Middle frontal gyrus (tissue), 1 donor: Measurements from ENCODE around the gene C16orf90.
"Not testable (repeated sequence)": the region's sequence is repeated elsewhere in the genome, so short reads cannot be mapped to it uniquely, and the experiment has no call there.

ENCODE experiments used
- DNase-seq: peaks from one replicate; pipeline ENCODE4 v3.0.0-alpha.2; 2015; ENCODE audit warnings: low spot score; ENCODE audit errors: extremely low spot score

The C16orf90 gene

DNA sequence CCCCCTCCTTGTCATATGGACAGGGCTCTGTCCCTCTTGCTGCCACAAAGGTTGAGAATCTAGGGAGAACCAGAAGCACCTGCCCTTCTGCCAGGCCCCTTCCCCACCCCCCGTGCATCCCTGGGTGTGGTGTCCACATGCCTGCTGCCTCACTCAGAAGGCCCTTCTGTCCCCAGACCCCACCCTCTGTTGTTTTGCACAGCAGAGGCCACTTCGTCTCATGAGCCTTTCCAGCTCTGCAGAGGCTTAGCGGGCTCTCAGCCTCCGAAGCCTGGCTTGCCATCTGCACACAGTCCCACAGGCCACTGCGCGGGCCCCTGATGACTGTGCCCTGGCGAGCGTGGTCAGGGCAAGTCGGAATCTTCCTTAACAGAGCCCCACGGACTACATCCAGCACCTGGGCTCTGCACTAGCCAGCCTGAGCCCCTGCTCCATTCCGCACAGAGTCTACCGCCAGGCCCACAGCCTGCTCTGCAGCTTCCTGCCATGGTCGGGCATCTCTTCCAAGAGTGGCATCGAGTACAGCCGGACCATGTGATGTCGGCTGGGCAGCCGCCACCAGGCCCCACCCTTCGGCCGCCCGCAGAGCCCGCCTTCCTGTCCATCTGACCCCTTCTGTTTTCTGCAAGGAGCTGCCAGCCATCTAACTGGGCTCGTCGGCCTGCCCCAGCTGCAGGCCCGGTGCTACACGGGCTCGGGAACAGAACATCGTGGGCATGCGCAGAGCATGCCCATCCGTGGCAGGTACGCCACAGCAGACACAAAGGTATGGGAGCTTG, 10.8 kb downstream of the C16orf90 start:
- DNase-seq = no peak

DNA sequence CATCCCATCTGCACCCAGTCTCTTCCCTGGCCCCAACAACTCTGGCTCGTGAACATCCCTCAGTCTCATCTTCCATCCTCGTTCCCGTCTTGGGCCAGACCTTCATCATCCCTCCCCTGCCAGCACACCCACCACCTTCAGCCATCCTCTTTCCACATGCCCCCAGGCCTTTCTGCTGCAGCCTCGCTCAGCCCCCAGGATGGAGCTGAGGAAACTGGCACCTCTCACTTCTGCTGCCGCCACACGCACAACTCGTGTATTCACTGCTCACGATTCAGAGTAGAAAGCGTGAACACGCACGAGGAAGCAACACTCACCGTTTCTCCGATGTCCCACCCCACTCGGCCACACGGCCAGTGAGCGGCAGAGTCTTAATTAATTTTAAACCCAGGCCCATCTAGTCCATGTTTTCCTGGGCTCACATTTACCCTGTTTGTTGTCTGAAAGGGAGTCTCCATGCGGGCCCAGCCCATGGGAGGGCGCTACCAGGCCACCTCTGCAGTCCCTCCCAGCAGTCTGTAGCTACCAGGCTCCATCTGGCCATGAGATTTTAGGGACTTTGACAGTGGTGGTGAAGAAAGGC, 12.5 kb downstream of the C16orf90 start:
- no peak for DNase-seq

DNA sequence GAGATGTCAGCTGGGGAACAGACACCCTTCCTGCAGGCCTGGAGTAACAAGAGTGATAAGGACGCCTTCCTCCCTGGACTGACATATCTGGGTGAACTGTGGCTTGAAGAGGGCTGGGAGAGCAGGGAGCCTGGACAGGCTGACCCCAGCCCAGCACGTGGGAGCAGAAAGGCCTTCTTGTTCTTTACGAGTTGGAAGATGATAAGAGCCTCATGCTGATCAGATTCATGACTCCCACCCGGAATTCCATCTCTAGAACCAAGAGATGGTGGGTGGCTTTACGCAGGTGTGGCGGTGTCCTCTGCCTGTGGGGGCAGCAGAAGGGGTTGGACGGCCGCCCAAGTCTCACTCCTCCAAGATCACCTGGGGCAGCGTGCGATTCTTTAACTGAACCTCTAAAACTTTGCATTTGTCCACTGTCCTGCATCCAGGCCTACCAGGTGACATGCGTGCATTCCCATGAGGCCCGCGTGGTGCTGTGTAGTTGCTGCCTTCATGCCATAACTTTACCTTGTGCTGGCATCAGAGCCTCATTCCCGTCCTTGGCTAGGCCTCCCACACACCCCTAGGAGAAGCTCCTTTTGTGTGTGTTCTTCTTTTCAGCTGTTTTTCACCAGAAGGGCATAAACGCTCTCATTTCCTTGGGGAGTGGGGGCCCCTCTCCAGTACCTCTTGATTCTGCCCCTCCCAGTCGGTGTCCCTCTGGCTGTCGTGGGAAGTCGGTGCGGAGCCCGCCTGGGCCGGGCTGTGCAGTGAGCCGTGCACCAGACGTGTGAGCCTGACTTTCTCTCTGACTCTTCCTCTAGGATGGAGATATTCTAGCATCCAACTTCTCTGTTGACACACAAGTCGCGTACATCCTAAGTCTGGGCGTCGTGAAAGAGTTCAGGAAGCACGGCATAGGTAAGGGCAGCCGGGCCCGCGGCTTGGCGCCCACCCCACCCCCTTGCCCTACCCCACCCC, 13.3 kb downstream of the C16orf90 start:
- no peak for DNase-seq

DNA sequence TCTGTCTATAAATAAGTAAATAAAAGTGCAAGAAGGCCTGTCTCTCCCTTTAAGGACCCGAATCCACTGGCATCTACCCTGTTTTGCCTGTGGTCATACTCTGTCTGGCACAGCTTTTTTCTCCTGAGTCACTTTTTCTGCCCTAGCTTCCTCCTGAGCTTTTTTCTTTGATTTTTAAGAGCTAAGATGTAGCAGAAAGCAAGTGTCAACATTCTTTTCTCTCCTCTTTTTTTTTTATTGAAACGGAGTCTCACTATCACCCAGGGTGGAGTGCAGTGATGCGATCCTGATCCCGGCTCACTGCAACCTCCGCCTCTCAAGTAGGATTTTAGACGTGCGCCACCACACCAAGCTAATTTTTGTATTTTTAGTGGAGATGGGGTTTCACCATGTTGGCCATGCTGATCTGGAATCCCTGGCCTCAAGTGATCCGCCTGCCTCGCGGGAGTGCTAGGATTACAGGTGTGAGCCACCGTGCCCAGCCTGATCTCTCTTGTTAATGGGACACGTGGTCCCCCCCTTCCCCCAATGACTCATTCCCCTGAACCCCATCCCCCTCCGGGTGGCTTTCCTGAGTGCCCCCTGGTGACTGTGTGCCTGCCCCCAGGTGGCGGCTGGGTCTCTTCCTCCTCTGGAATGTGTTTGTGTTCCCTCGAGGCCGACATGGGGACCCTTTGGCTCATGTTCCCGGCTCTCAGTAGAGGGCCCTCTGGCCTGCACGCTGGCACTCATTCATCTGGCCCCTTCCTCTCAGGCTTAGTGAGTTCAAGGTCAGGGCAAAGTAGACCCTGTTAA, 14.2 kb downstream of the C16orf90 start:
- DNase-seq = no peak

DNA sequence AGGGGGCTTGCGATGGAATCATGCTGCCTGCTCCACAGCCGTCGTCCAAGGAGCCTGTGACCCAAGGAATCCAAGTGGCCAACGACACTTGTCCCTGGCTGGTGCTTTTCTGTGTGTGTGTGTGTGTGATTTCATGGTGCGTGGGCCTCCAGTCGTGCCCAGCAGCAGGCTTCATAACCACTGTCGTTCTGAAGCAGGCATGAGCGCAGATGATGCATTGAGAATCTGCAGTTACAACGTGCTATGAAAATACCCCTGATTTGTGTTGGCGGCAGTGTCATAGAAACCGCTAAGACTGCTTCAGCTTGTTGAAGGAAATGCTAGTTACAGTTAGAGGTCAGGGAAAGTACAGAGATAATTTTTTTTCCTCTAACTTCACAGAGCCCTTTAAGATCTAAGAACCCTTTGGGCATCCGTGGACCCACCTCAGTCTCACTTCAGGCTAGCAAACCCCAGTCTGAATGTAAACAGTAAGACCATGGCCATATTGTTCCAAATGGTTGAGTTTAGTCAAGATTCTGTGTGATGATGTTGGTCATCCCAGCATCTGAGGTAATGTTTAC, 15.6 kb downstream of the C16orf90 start:
- no peak for DNase-seq

DNA sequence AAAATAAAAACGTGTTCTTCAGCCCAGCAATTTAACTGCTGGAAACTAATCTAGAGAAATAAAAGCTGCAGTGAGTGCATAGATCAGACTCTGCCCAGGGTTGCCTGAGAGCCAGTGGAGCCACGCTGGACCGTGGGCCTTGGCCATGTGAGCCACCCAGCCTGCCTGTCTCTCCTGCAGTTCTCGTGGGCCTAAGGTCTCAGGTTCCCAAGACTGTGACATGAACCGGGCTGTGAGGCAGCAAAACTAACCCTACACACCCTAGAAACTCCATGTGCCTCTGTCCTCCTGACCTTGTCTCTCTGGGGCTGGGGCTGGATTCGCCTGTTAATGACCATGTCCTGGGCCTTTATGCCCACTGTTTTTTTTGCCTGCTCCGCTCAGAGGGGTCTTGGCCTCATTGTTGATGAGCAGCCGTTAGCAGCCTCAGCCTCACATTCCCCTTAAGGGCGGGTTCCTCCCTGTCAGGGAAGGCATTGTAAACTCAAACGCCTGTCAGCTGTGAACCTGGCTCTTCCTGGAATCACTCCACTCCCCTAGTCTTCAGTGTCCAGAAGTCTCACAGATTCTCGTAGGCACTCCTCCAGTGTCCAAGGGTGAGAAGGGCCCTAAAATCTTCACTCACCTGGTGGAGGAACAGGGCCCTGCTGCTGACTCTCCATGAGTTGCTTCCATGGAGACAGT, 16.9 kb downstream of the C16orf90 start:
- no peak for DNase-seq

DNA sequence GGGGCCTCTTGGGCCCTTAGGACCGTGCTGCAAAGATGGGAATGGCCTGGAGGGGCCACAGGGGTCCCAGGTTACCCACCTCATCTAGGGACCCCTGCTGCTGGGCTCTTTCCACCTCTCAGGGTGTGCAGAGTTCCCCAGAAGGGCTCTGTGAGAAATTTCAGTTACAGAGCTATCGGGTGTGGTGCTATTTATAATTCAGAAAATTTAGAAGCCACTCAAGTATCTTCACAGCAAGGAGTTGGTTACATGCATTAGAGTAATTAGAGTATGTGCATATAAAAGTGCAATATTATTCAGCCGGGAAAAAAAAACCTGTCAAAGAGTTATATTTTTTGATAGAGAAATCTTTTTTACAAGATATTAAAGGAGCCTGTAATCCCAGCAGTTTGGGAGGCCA, 18.9 kb downstream of the C16orf90 start:
- no peak for DNase-seq

DNA sequence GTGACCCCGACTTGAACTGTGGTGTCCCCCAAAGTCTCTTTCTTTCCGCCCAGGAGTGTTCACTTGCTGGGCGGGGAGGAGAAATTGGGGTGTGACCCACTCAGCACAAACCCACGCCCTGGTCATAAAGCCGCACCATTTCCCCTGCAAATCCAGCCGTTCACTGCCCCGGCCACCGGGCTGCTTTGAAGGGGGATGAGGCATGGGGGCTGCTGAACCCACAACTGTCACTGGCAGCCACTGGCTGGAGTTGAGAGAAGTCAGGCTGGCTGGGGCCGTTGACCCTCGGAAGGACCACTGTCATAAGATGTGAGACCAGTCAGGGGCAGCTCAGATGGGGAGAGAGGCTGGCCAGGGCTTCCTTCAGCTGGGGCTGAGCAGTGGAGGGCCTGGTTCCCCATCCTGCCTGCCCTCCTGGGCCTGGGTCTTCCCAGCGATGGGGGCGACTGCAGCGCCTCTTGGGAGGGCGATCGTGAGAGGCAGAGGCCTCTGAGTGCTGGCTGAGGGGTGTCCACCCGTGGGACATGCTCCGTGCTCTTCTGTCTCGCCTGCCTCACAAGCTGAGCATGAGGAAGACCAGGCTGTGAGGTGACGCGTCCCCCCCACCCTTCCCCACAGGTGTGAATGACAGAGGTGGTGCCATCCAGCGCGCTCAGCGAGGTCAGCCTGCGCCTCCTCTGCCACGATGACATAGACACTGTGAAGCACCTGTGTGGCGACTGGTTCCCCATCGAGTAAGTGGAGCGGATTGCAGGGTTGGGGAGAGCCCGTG, 19.5 kb downstream of the C16orf90 start:
- DNase-seq = no peak

DNA sequence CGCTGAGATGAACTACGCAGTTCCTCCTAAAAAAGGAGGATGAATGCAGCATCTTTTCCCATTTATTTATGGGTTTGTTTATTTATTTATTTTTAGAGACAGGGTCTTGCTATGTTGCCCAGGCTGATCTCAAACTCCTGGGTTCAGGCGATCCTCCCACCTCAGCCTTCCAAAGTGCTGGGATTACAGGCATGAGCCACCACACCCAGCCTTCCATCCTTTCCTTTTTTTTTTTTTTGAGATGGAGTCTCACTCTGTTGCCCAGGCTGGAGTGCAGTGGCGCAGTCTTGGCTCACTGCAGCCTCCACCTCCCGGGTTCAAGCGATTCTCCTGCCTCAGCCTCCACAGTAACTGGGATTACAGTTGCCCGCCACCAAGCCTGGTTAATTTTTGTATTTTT, 20.4 kb downstream of the C16orf90 start:
- not testable (repeated sequence) for DNase-seq

DNA sequence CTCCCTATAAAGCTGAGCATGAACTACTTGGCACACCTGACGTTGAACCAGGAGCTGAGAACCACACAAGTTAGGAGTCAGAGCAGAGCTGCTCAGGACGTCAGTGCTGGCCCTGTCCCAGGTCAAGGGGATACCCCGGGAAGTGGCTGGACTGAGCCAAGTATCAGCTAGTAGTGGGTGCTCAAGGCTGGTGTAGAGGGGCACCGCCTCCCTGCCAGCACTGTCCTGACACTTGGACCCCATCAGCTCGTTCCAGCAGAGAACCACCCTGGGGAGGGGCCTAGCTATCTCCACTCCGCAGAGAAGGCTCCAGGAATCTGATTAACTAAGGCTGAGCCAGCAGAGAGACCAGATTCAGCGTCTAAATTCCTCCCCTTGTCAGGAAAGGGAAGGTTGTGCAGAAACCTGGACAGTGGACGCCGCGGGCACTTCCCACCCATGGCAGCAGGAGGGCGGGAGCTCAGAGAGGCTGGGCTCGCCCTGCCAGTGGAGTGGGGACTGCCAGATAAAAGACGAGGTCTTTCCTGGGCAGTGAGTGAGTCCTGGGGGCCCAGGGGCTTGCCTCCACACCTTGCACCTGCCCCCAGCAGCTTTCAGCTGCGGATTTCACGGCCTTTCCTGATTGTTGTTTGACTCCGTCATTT, 21.0 kb downstream of the C16orf90 start:
- no peak for DNase-seq

DNA sequence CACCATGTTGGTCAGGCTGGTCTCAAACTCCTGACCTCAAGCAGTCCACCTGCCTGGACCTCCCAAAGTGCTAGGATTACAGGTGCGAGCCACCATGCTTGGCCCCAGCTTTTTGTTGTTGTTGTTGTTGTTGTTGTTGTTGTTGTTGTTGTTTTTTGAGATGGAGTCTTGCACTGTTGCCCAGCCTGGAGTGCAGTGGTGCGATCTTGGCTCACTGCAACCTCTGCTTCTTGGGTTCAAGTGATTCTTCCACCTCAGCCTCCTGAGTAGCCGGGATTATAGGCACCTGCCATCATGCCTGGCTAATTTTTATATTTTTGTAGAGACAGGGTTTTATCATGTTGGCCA, 21.7 kb downstream of the C16orf90 start:
- not testable (repeated sequence) for DNase-seq

DNA sequence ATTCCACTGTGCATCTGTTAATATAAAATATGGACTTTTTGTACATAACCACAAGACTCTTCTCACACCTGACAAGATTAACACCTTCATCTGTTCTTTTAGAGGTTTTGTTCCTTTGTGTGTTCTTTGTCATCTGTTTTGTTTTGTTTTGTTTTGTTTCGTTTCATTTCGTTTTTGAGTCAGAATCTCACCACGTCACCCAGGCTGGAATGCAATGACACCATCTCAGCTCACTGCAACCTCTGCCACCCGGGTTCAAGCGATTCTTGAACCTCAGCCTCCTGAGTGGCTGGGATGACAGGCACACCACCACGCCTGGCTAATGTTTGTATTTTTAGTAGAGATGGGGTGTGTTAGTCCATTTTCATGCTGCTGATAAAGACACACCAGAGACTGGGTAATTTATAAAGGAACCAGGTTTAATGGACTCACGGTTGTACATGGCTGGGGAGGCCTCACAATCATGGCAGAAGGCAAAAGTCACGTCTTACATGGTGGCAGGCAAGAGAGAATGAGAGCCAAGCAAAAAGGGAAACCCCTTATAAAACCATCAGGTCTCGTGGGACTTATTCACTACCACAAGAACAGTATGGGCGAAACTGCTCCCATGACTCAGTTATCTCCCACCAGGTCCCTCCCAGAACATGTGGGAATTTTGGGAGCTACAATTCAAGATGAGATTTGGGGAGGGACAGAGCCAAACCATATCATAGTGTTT, 22.3 kb downstream of the C16orf90 start:
- no peak for DNase-seq

DNA sequence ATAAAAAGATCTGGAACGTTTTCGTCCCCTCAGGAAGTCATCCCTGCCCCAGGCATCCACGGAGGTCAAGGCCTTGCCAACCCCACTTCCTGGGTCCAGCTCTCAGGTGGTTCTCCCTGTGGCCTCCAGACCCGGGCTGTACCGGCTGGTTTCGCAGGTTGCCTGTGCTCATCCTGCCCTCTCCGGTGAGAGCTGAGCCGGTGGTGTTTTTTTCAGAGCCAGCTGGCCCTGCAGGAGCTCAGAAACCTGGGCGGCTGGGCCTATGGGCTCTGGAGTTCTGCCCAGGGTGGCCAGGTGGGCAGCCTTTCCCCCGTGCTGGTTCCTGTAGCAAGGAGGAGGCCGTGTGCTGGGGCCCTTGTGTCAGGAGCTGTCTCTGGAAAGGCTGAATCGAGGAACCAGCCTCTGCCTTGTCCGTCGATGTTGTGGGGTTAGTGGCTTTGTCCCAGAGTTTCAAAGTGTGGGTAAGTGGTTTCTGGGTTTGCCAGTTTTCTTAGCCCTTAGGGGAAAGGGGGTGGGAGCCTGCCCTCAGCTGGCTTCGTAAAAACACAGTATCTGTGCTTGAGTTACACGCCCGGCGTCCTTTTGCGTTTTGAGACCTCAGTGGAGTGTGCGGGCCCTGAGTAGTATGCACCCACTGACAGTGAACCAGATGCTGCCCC, 23.6 kb downstream of the C16orf90 start:
- no peak for DNase-seq

DNA sequence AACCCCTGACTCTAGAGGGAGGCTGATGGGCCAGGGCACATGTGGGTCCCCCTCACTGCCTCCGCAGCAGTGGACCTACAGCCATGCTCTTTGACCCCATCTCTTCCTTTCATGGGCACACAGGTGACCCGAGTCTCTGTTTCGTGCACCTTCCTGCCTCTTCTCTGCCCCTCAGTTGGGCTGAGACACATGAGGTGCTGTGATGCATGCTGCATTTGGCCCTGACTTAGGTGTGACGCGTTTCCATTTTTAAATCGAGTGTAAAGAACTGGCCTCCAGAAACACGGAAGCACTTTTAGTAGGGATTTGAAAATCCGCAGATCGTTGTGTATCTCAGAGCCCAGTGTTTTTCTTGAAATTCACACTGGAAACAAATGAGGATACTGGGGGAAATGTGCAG, 24.6 kb downstream of the C16orf90 start:
- no peak for DNase-seq

DNA sequence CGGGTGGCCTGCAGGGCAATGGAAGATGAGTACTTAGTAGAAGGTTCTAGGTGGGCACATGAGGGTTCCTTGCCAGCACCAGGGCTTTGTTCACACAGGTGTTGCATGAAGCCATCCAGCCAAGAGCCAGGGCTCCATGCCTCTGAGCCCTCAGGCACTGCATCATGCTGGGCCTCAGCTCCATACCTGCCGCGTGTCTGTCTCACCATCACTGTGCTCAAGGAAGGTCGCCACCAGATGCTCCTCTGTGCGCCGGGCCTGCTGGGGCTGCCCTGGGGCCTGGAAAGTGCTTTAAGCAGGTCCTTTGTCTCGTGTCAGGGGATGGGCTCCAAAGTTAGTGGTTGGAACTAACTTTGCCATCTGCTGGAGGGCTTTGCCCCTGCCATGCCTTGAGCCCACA, 25.6 kb downstream of the C16orf90 start:
- no peak for DNase-seq

DNA sequence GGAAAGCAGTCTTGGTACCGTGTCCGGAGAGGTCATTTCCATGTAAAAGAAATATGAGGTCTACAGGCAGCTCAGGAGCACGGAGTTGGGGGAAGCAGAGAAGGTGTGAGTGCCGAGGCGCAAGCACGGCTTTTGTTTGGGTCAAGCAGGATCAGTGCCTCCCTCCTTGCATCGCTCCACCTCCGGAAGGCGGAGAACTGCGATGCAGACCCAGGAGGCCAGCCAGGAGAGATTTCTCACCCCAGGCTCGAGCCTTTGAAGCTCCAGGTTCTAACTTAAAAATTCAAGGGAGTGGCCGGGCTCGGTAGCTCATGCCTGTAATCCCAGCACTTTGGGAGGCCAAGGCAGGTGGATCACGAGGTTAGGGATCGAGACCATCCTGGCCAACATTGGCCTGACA, 26.8 kb downstream of the C16orf90 start:
- DNase-seq = no peak

DNA sequence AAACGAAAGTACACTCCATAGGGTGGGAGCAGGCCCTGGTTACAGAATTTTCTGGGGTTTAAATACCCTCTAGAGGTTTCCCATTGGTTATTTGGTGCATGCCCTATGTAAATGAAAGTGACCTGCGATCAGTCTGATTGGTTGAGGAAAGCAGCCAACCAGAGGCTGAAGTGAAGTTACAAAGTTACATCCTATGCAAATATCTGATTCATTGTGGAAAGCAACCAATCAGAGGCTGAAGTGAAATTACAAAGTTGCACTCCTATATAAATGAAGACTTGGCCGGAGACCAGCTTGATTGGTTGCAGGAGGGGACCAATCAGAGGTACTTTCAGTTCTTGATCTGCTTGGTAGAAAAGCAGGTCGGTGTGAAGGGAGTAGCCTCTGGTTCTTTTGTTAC, 27.4 kb downstream of the C16orf90 start:
- no peak for DNase-seq

DNA sequence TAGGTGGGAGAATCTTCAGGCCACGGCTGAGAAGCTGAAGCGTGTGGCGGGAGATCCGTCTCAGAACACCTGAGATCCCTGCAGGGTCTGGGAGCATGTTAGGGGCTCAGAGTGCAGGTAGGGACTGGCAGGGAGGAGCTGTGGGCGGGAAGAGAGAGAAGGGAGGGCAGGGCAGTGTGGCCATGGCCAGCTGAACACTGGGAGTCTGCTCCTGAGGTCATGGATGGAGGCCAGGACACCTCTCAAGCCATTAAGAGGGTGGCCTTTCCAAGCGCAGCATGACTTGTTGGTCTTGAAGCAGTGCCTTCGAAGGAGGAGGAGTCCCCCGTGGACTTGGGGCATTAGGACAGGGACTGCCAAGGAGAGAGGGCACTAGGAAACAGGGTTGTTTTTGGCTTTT, 28.1 kb downstream of the C16orf90 start:
- DNase-seq = no peak
